Measurements from ENCODE around the gene TFF3.
A peak's percentile ranks its signal among the peaks of the same experiment; 100 is the strongest.

The TFF3 gene

DNA sequence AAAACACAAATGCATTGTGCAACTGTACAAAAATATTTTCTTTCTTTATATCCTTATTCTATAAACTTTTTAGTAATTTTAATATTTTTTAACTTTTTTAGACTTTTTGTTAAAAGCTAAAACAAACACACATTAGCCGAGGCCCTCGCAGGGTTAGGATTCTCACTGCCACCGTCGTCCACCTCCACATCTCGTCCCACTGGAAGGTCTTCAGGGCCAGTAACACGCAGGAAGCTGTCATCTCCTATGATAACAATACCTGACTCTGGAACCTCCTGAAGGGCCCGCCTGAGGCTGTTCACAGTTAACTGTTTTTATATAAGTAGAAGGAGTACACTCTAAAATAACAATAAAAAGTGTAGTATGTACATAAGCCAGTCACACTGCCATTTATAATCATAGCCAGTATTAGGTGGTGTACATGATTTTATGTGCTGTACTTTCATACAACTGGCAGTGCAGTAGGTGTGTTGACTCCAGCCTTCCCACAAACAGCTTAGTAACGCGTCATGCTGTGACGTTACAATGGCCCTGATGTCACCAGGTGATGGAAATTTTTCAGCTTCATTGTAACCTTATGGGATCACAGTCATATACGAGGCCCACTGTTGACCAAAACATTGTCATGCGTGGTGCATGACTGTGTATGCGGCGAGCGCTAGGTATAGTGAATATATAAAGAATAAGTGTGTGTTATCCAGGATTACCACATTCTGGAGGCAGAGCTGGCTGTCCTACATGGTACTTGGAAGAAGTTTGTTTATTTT is 26.8 kb upstream of the TFF3 start:
- no peak overlapping the region for H3K4me3 ChIP-seq (replicated peaks; ENCODE audit: low read depth, low read length)
- no peak for DNase-seq (ENCODE audit: extremely low read depth, low read depth)
- TF ChIP-seq CTCF (IDR thresholded peaks at IDR 0.05; ENCODE audit: low read depth, low read length, missing control alignments), result no peak

- no peak overlapping the region for H3K4me3 ChIP-seq (replicated peaks; ENCODE audit: low read depth, low read length)
- no peak for TF ChIP-seq CTCF (IDR thresholded peaks at IDR 0.05; ENCODE audit: low read depth, low read length, missing control alignments)
- DNase-seq (ENCODE audit: extremely low read depth, low read depth), result no peak
Measured at GRCh38 chr21:42340187-42341050, 25.2 kb upstream of the TFF3 start.

- no peak for TF ChIP-seq CTCF (IDR thresholded peaks at IDR 0.05; ENCODE audit: low read depth, low read length, missing control alignments)
- no peak overlapping the region for H3K4me3 ChIP-seq (replicated peaks; ENCODE audit: low read depth, low read length)
- no peak for DNase-seq (ENCODE audit: extremely low read depth, low read depth)
Measured at GRCh38 chr21:42338729-42339715, 23.8 kb upstream of the TFF3 start.

- DNase-seq (ENCODE audit: extremely low read depth, low read depth), result peak; percentile 2
- H3K4me3 ChIP-seq (replicated peaks; ENCODE audit: low read depth, low read length), result no peak overlapping the region
- TF ChIP-seq CTCF (IDR thresholded peaks at IDR 0.05; ENCODE audit: low read depth, low read length, missing control alignments), result peak; percentile 61
Measured at GRCh38 chr21:42337830-42338728, 22.9 kb upstream of the TFF3 start.

DNA sequence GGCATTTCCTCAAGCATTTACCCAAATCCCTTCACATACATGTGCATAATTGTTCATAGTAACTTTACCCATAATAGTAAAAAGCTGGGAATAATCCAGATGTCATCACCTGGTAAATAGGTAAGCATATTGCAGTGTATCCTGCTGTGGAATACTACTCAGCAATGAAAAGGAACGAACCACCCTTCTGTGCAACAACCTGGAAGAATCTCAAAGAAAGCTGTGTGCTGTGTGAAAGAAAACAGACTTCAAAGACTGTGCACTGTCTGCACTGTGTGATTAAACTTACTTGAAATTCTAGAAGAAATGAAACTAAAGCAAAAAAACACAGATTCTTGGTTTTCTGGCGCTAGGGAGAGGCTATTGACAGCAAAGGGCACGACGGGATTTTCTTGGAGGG is 22.1 kb upstream of the TFF3 start:
- TF ChIP-seq CTCF (IDR thresholded peaks at IDR 0.05; ENCODE audit: low read depth, low read length, missing control alignments), result no peak
- H3K4me3 ChIP-seq (replicated peaks; ENCODE audit: low read depth, low read length), result no peak overlapping the region
- DNase-seq (ENCODE audit: extremely low read depth, low read depth), result no peak
